Measurements from ENCODE around the gene SLC25A17.
"Not testable (repeated sequence)": the region's sequence is repeated elsewhere in the genome, so short reads cannot be mapped to it uniquely, and the experiment has no call there.

Gene SLC25A17

DNA sequence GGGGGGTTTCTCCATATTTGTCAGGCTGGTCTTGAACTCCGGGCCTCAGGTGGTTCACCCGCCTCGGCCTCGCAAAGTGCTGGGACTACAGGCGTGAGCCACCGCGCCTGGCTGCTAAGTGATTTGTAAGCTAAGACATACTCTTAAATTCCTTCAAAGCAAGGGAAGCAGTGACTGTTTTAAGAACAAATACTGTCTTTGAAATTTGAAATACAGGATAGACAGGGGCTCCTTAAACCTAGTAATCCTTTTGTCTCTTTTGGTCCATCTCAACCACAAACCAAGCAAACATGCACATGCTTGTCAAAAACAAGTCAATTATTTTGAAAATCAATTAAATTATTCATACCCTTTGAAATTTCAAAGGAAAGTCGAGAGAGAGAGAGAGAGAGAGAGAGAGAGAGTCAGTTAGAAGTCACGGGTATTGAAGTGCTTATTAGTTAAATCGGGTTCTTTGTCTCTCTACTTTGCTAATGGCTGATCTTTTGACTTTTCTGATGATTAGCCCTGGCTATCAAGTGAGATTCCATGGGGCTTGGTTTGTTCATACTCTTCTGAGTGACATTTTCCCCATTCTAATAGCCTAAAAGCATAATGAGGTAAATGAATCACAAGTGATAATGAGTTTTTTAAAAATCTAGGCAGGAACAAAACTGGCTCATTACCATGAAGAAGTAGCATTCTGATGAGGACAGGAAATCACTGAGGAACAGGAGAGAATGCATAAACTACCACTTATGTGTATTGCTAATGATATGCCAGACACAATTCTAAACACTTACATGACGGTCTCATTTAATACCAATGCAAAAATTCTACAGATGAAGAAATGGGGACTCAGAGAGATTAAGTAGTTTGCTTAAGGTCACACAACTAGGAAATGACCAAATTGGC is 91.8 kb downstream of the SLC25A17 start:
- no peak for TF ChIP-seq CTCF (IDR thresholded peaks at IDR 0.05; ENCODE audit: low read depth, low read length)
- DNase-seq (ENCODE audit: extremely low read depth, low read depth): no peak

GRCh38 chr22:40726514-40726913 is 92.6 kb downstream of the SLC25A17 start:
- DNase-seq (ENCODE audit: extremely low read depth, low read depth): no peak
- no peak for TF ChIP-seq CTCF (IDR thresholded peaks at IDR 0.05; ENCODE audit: low read depth, low read length)

GRCh38 chr22:40723396-40723933 is 95.7 kb downstream of the SLC25A17 start:
- no peak for DNase-seq (ENCODE audit: extremely low read depth, low read depth)
- no peak for TF ChIP-seq CTCF (IDR thresholded peaks at IDR 0.05; ENCODE audit: low read depth, low read length)

- no peak for DNase-seq (ENCODE audit: extremely low read depth, low read depth)
Measured at GRCh38 chr22:40721266-40721665, 97.9 kb downstream of the SLC25A17 start.

DNA sequence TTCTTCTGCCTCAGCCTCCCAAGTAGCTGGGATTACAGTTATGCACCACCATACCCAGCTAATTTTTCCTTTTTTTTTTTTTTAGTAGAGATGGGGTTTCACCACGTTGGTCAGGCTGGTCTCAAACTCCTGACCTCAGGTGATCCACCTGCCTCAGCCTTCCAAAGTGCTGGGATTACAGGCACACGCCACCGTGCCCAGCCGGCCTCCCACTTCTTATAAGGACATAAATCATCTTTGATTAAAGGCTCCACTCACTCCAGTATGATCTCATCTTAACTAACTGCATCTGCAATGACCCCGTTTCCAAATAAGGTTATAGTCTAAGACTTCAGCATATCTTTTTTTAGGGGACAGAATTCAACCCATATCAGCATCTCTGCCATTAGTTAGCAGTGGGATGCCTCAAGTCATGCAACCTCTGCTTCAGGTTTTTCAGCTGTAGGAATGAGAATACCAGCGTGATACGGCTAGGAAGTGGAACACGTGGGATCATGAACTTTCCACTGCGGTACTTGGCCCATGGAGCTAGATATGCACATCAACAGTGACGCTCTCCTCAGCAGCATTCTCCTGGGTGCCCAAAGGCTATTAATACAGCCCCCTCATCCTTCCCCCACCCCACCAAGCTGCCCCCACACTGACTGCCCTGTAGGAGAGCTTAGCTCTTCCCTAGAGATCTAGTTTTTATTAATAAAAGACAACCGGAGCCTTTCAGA is 98.4 kb downstream of the SLC25A17 start:
- TF ChIP-seq CTCF (IDR thresholded peaks at IDR 0.05; ENCODE audit: low read depth, low read length): no peak
- no peak for DNase-seq (ENCODE audit: extremely low read depth, low read depth)

More at GRCh38 chr22:40721266-40721665, 97.9 kb downstream of the SLC25A17 start:
- TF ChIP-seq CTCF (IDR thresholded peaks at IDR 0.05; ENCODE audit: low read depth, low read length): no peak

- DNase-seq (ENCODE audit: extremely low read depth, low read depth): not testable (repeated sequence)
Measured at GRCh38 chr22:40720156-40720537, 99.0 kb downstream of the SLC25A17 start.
